B cell (primary cell): ENCODE data around the gene NEGR1. TPM values are rescaled to one million over a fixed set of nuclear protein-coding genes. Genes with fewer than 3 reads are reported as not detected.

Experiments
- ATAC-seq: fragments of 200-7000 bp; cut with Tn5 transposase; one replicate; pipeline ENCODE4 v1.10.0; 2021; ENCODE audit warnings: low read depth, mild to moderate bottlenecking, moderate number of reproducible peaks, moderate library complexity
- CTCF ChIA-PET: fragments of 350-600 bp; sonication (Branson Sonifier 250); formaldehyde crosslinking; loops from one replicate; lab custom pipeline; 2021; ENCODE audit warnings: antibody characterized with exemption, inconsistent platforms; lab: Charles Lee
- POLR2A ChIA-PET: fragments of 350-600 bp; sonication (Branson Sonifier 250); formaldehyde crosslinking; loops from one replicate; lab custom pipeline; 2021; ENCODE audit warnings: antibody characterized with exemption; lab: Charles Lee
- DNase-seq: peaks from one replicate; pipeline ENCODE4 v3.0.0; 2013
- H2AFZ ChIP-seq: 2 replicates; pipeline ENCODE4 v1.6.1; 2012; ENCODE audit warnings: mild to moderate bottlenecking, low read depth, low read length; ENCODE audit not compliant: insufficient read depth, poor library complexity, severe bottlenecking
- H3K27ac ChIP-seq, 2 donors: 1 replicate in 1 of 2; 2 replicates in 1 of 2; pipeline ENCODE4 v1.5.1; 2012 to 2013; ENCODE audit warnings: low read length in 2 of 2, mild to moderate bottlenecking in 2 of 2, moderate library complexity in 1 of 2
- H3K27me3 ChIP-seq, 4 experiments: fragments of 200-600 bp in 1 of 4; sonication (generic) in 1 of 4; replicated peaks in 1 of 4; 1 replicate in 2 of 4; 2 replicates in 2 of 4; pipeline versions ENCODE4 v1.6.1 to v1.7.0; 2013 to 2016; ENCODE audit warnings: low read length in 3 of 4, mild to moderate bottlenecking in 2 of 4, mixed read lengths in 1 of 4, moderate library complexity in 1 of 4; ENCODE audit not compliant: insufficient read depth in 4 of 4, control insufficient read depth in 3 of 4; ENCODE audit errors: control extremely low read depth in 1 of 4
- H3K36me3 ChIP-seq, 2 experiments: replicated peaks in 1 of 2; 1 replicate in 1 of 2; 2 replicates in 1 of 2; pipeline versions ENCODE4 v1.6.1 to v1.7.1; 2013; ENCODE audit warnings: low read length in 1 of 2; ENCODE audit not compliant: insufficient read depth in 2 of 2, control insufficient read depth in 1 of 2; ENCODE audit errors: control extremely low read depth in 1 of 2, extremely low read depth in 1 of 2
- H3K4me1 ChIP-seq, 2 donors: fragments of 200-600 bp in 1 of 2; sonication (generic) in 1 of 2; 1 replicate in 1 of 2; 2 replicates in 1 of 2; pipeline versions ENCODE4 v1.5.1 to v1.6.1; 2013 to 2017; ENCODE audit warnings: low read length in 2 of 2; ENCODE audit not compliant: control insufficient read depth in 2 of 2, insufficient read depth in 2 of 2
- H3K4me2 ChIP-seq: replicated peaks from 2 replicates; pipeline ENCODE3; 2012; ENCODE audit warnings: mild to moderate bottlenecking, low read depth, low read length; ENCODE audit not compliant: poor library complexity, severe bottlenecking
- H3K4me3 ChIP-seq, 5 experiments: fragments of 200-600 bp in 1 of 5; sonication (generic) in 1 of 5; 1 replicate in 3 of 5; 2 replicates in 2 of 5; pipeline versions ENCODE4 v1.5.1 to v1.7.0; 2011 to 2016; ENCODE audit warnings: low read length in 4 of 5, mild to moderate bottlenecking in 4 of 5, low read depth in 2 of 5, control low read depth in 1 of 5, moderate library complexity in 1 of 5; ENCODE audit not compliant: insufficient read depth in 1 of 5; ENCODE audit errors: control extremely low read depth in 1 of 5, extremely low read depth in 1 of 5
- H3K79me2 ChIP-seq: fragments of 200-600 bp; sonication (generic); one replicate; pipeline ENCODE4 v1.6.0; 2016; ENCODE audit warnings: low read length; ENCODE audit not compliant: control insufficient read depth, insufficient read depth
- H3K9ac ChIP-seq: fragments of 200-600 bp; sonication (generic); 2 replicates; pipeline ENCODE4 v1.6.1; 2017; ENCODE audit warnings: mild to moderate bottlenecking, low read length, moderate library complexity
- H3K9me3 ChIP-seq, 3 donors: one replicate each; pipeline versions ENCODE4 v1.6.1 to v1.7.1; 2013; ENCODE audit warnings: low read length in 2 of 3; ENCODE audit not compliant: control insufficient read depth in 2 of 3, insufficient read depth in 1 of 3; ENCODE audit errors: control extremely low read depth in 1 of 3
- H4K20me1 ChIP-seq: 2 replicates; pipeline ENCODE4 v1.6.0; 2012; ENCODE audit warnings: mild to moderate bottlenecking, low read length; ENCODE audit not compliant: insufficient read depth, control insufficient read depth, poor library complexity, severe bottlenecking
- H3K27ac Mint-ChIP-seq: one replicate; pipeline ENCODE4 v1.8.0; 2021; ENCODE audit warnings: mixed read lengths
- H3K27me3 Mint-ChIP-seq: one replicate; pipeline ENCODE4 v1.8.0; 2021; ENCODE audit warnings: mixed read lengths
- H3K4me1 Mint-ChIP-seq: one replicate; pipeline ENCODE4 v1.8.0; 2021; ENCODE audit warnings: mixed read lengths
- H3K4me3 Mint-ChIP-seq: one replicate; pipeline ENCODE4 v1.8.0; 2021; ENCODE audit warnings: mixed read lengths
- H3K9me3 Mint-ChIP-seq: one replicate; pipeline ENCODE4 v1.8.0; 2022; ENCODE audit warnings: mixed read lengths; ENCODE audit not compliant: insufficient read depth
- CTCF ChIP-seq: fragments of 200-600 bp; IDR thresholded peaks from one replicate; pipeline ENCODE4 v1.8.0; 2022; ENCODE audit warnings: antibody characterized with exemption, mild to moderate bottlenecking
- EZH2 ChIP-seq: IDR thresholded peaks from 2 replicates; pipeline ENCODE4 v1.6.1; 2012; ENCODE audit warnings: borderline replicate concordance, low read depth, mild to moderate bottlenecking, moderate library complexity, low read length; ENCODE audit not compliant: insufficient read depth, poor library complexity, severe bottlenecking
- WGBS: methylation state at CpG from one replicate; pipeline ENCODE4 v1.1.5; 2013; ENCODE audit warnings: missing lambda C conversion rate; ENCODE audit not compliant: insufficient coverage; 5-methylcytosine and 5-hydroxymethylcytosine counted together
- intact Hi-C: fragments of 100-400 bp; cut with micrococcal nuclease; formaldehyde crosslinking; loops from one replicate; pipeline ENCODE4 v1.10.0; 2022
- polyA plus RNA-seq: library from polyadenylated mRNA; depleted of rRNA; stranded (reverse); fragments of >200 nt; gene quantifications from 2 replicates; pipeline ENCODE4 v1.2.3, GENCODE V29; 2012
- total RNA-seq, 2 donors: library from RNA; stranded (reverse); fragments of 120-200 nt in 1 of 2; gene quantifications; 1 replicate in 1 of 2; 2 replicates in 1 of 2; pipeline versions ENCODE4 v1.2.3 to v1.2.4, GENCODE V29; 2013 to 2022

NEGR1 gene
- total and polyA plus RNA-seq, 2 donors (not counting 1 experiment from before 2014, with no cell fraction given), result 0.01 TPM; not detected in 1

- H3K4me3 Mint-ChIP-seq, result no peak overlapping the region
- DNase-seq (no peak), ATAC-seq (no peak)
- no peak overlapping the region for H3K27ac ChIP-seq
- no peaks in the 10 kb centered on the region for H3K27me3 ChIP-seq
- no peaks in the 10 kb centered on the region for H3K79me2 ChIP-seq
- H3K36me3 ChIP-seq, result no peaks in the 10 kb centered on the region
- no peak overlapping the region for H3K4me2 ChIP-seq
- H2AFZ ChIP-seq, result no peak overlapping the region
- H3K27ac Mint-ChIP-seq, result no peak overlapping the region
- no peaks in the 10 kb centered on the region for H4K20me1 ChIP-seq
- H3K9me3 Mint-ChIP-seq, result no peaks in the 10 kb centered on the region
- no peak for TF ChIP-seq EZH2
- TF ChIP-seq CTCF, result no peak
- no peaks in the 10 kb centered on the region for H3K4me1 ChIP-seq
- no peak overlapping the region for H3K9ac ChIP-seq
- CTCF ChIA-PET, result no interaction called here
- no peaks in the 10 kb centered on the region for H3K4me1 Mint-ChIP-seq
- H3K27me3 Mint-ChIP-seq, result no peaks in the 10 kb centered on the region
- H3K9me3 ChIP-seq, result no peaks in the 10 kb centered on the region
- intact Hi-C loops, result no loop called here
- no peak overlapping the region for H3K4me3 ChIP-seq
- 100% methylated on average over 1 of the region's 4 CpGs for WGBS
- POLR2A ChIA-PET, result no interaction called here
These were observed 365.4 kb downstream of the NEGR1 start for GRCh38 chr1:71916894-71917293.

- Mint-ChIP-seq H3K27me3 (no peaks in the 10 kb centered on the region), H3K4me3 (no peak overlapping the region), H3K27ac (no peak overlapping the region), H3K4me1 (no peaks in the 10 kb centered on the region), H3K9me3 (no peaks in the 10 kb centered on the region)
- no peaks in the 10 kb centered on the region for H3K27me3 ChIP-seq
- intact Hi-C loops, result no loop called here
- POLR2A ChIA-PET, result no interaction called here
- ATAC-seq, result no peak
- H3K36me3 ChIP-seq, result no peaks in the 10 kb centered on the region
- no peak overlapping the region for H3K4me2 ChIP-seq
- no peak overlapping the region for H2AFZ ChIP-seq
- no peak overlapping the region for H3K27ac ChIP-seq
- no peak overlapping the region for H3K9ac ChIP-seq
- CTCF ChIA-PET, result no interaction called here
- TF ChIP-seq EZH2, result no peak
- no peak for DNase-seq
- H3K9me3 ChIP-seq, result no peaks in the 10 kb centered on the region
- H3K4me3 ChIP-seq, result no peak overlapping the region
- no CpG with 5 or more reads among the region's 1 CpG for WGBS
- no peaks in the 10 kb centered on the region for H3K4me1 ChIP-seq
- no peaks in the 10 kb centered on the region for H3K79me2 ChIP-seq
- H4K20me1 ChIP-seq, result no peaks in the 10 kb centered on the region
These were observed 367.7 kb downstream of the NEGR1 start for GRCh38 chr1:71914626-71915025.
